ENCODE results near the gene SAFB2.

Gene SAFB2

GRCh38 chr19:5590865-5591154 lies 31.8 kb downstream of the SAFB2 start (continued):
- no peak for TF ChIP-seq ZNF518A (tag by site-specific recombination; conservative IDR thresholded peaks at IDR 0.05; ENCODE audit: low read depth)
- no peak for TF ChIP-seq RBAK (tag by site-specific recombination; IDR thresholded peaks at IDR 0.05)
- 0 out of 2 replicates have a peak, but pooled peaks have one; percentile 14 for TF ChIP-seq EGR2 (tag by site-specific recombination; IDR thresholded peaks at IDR 0.05; ENCODE audit: low read depth)
- TF ChIP-seq ZNF146 (tag by site-specific recombination; IDR thresholded peaks at IDR 0.05), result no peak
- no peak for TF ChIP-seq ZNF658 (tag by site-specific recombination; IDR thresholded peaks at IDR 0.05)
- TF ChIP-seq ZNF211 (tag by site-specific recombination; IDR thresholded peaks at IDR 0.05; ENCODE audit: low read depth), result no peak
- TF ChIP-seq ZNF341 (tag by site-specific recombination; IDR thresholded peaks at IDR 0.05; ENCODE audit: low read depth), result peak; percentile 66
- TF ChIP-seq ZNF610 (tag by site-specific recombination; IDR thresholded peaks at IDR 0.05; ENCODE audit: borderline replicate concordance), result no peak

GRCh38 chr19:5590151-5590864 lies 32.3 kb downstream of the SAFB2 start:
- Histone ChIP-seq H3K27ac (ENCODE audit: extremely low read depth, low read depth, low read length) (no peak overlapping the region), H3K9me3 (ENCODE audit: control insufficient read depth, insufficient read depth, low read depth, low read length) (no peaks in the 10 kb centered on the region), H3K36me3 (ENCODE audit: control insufficient read depth in 2 of 2, insufficient read depth in 1 of 2, low read length in 2 of 2) (peaks cover 3 to 92% of the 10 kb centered on the region in 2 experiments), H3K4me1 (ENCODE audit: control insufficient read depth, insufficient read depth, low read length) (no peaks in the 10 kb centered on the region), H3K4me3 (ENCODE audit: low read depth, low read length) (no peak overlapping the region)
- no peak for TF ChIP-seq YY1 (tag by site-specific recombination; IDR thresholded peaks at IDR 0.05)
- TF ChIP-seq FEZF1 (tag by site-specific recombination; IDR thresholded peaks at IDR 0.05), result no peak
- peak; percentile 24 for TF ChIP-seq SP2 (tag by site-specific recombination; IDR thresholded peaks at IDR 0.05)
- ChIA-PET CTCF (interaction anchor here (0.5 kb wide), 1 partner anchor 55 kb away, joined by 3 read pairs; no protein-coding TSS in a partner anchor), POLR2A (interaction anchor here (1.1 kb wide), 1 partner anchor 33 kb away, joined by 3 read pairs; the partner anchor contains the start of genes SAFB and SAFB2)

GRCh38 chr19:5588906-5589676 lies 33.5 kb downstream of the SAFB2 start:
- H3K4me3 ChIP-seq (ENCODE audit: low read depth, low read length), result no peak overlapping the region
- H3K27ac ChIP-seq (ENCODE audit: extremely low read depth, low read depth, low read length), result no peak overlapping the region
- no peaks in the 10 kb centered on the region for H3K9me3 ChIP-seq (ENCODE audit: control insufficient read depth, insufficient read depth, low read depth, low read length)
- H3K4me1 ChIP-seq (ENCODE audit: control insufficient read depth, insufficient read depth, low read length), result no peaks in the 10 kb centered on the region
- CTCF ChIA-PET, result interaction anchor here (0.6 kb wide), 1 partner anchor 65 kb away, joined by 3 read pairs; no protein-coding TSS in a partner anchor
- POLR2A ChIA-PET, result interaction anchor here (1.1 kb wide), 1 partner anchor 34 kb away, joined by 3 read pairs; the partner anchor contains the start of genes SAFB and SAFB2
- peaks cover 3 to 88% of the 10 kb centered on the region in 2 experiments for H3K36me3 ChIP-seq (ENCODE audit: control insufficient read depth in 2 of 2, insufficient read depth in 1 of 2, low read length in 2 of 2)
- no peak for TF ChIP-seq ZNF473 (tag by site-specific recombination; IDR thresholded peaks at IDR 0.05)
- no peak for TF ChIP-seq ZNF148 (tag by site-specific recombination; IDR thresholded peaks at IDR 0.05; ENCODE audit: borderline replicate concordance)
- TF ChIP-seq ZBTB8A (tag by site-specific recombination; IDR thresholded peaks at IDR 0.05), result no peak
- TF ChIP-seq ZNF529 (tag by site-specific recombination; IDR thresholded peaks at IDR 0.05; ENCODE audit: insufficient replicate concordance), result no peak
- no peak for TF ChIP-seq MEIS1 (CRISPR knock-in tag; IDR thresholded peaks at IDR 0.05; ENCODE audit: borderline replicate concordance)
- TF ChIP-seq ZBTB10 (tag by site-specific recombination; IDR thresholded peaks at IDR 0.05), result no peak
- TF ChIP-seq MYNN (tag by site-specific recombination; IDR thresholded peaks at IDR 0.05; ENCODE audit: borderline replicate concordance), result no peak
- no peak for TF ChIP-seq ZFP37 (tag by site-specific recombination; IDR thresholded peaks at IDR 0.05)
- no peak for TF ChIP-seq SP7 (tag by site-specific recombination; IDR thresholded peaks at IDR 0.05)
- no peak for TF ChIP-seq ZNF629 (tag by site-specific recombination; IDR thresholded peaks at IDR 0.05)
- TF ChIP-seq ZNF16 (tag by site-specific recombination; IDR thresholded peaks at IDR 0.05; ENCODE audit: low read depth), result no peak
